ENCODE measurements around the gene PLAAT5. TPM values are rescaled to one million over a fixed set of nuclear protein-coding genes. Genes with fewer than 3 reads are reported as not detected.
A peak's percentile ranks its signal among the peaks of the same experiment; 100 is the strongest.

Gene PLAAT5
- total RNA-seq, 1 donor, result 0.18 TPM

DNA sequence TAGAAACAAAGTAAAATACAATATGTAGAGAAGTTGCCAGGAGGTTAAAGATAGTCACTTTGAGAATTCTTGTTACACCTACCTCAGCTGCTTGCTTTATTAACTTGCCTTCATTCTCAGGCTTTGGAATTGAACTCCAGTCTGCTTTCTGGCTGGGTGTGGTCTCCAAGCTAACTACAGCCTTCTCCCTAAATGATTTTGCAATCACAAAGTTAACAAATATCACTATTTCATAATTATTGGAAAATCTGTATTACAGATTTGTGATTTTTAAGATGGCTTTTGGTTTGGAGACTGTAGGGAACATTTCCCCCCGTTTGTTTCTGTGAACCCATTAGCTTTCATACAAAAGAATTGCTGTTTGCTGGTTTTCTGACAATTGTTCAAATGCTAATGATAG lies 2.2 kb downstream of the PLAAT5 start:
- no peak overlapping the region for H3K4me3 ChIP-seq (ENCODE audit: low read depth, low read length)
- TF ChIP-seq, protein P1, sequence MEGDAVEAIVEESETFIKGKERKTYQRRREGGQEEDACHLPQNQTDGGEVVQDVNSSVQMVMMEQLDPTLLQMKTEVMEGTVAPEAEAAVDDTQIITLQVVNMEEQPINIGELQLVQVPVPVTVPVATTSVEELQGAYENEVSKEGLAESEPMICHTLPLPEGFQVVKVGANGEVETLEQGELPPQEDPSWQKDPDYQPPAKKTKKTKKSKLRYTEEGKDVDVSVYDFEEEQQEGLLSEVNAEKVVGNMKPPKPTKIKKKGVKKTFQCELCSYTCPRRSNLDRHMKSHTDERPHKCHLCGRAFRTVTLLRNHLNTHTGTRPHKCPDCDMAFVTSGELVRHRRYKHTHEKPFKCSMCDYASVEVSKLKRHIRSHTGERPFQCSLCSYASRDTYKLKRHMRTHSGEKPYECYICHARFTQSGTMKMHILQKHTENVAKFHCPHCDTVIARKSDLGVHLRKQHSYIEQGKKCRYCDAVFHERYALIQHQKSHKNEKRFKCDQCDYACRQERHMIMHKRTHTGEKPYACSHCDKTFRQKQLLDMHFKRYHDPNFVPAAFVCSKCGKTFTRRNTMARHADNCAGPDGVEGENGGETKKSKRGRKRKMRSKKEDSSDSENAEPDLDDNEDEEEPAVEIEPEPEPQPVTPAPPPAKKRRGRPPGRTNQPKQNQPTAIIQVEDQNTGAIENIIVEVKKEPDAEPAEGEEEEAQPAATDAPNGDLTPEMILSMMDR (IDR thresholded peaks at IDR 0.05; ENCODE audit: insufficient read depth, low read length), result no peak
- peak; percentile 37 for DNase-seq (ENCODE audit: low read depth)

DNA sequence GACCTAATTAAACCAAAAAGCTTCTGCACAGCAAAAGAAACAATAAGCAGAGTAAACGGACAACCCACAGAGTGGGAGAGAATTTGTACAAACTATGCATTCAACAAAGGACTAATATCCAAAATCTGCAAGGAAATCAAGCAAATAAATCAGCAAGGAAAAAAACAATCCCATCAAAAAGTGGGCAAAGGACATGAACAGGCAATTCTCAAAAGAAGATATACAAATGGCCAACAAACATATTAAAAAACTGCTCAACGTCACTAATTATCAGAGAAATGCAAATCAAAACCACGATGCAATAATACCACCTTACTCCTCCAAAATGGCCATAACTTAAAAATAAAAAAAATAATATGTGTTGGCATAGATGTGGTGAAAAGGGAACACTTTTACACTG lies 5.2 kb downstream of the PLAAT5 start:
- TF ChIP-seq, protein P1 (IDR thresholded peaks at IDR 0.05; ENCODE audit: insufficient read depth, low read length), result no peak
- no peak for DNase-seq (ENCODE audit: low read depth)

DNA sequence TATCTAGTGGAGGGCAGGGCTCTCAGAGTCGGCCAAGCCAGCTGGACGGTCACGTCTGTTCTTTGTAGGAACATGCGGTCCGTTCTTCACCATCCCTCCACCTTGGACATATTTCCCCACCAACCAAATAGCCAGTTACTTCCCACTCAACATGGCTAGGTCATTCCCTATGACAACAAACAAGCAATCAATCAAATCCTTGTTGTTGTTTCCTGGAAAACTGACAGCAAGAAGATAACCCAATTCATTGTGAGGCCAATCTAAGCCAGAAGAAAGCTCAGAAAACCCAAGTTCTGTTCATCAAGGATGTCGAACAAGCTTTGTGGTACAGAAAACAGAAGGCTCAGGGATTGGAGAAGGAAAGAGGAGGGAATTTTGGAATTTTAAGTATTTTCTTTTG lies 10.9 kb downstream of the PLAAT5 start:
- TF ChIP-seq, protein P1 (IDR thresholded peaks at IDR 0.05; ENCODE audit: insufficient read depth, low read length), result no peak
- no peak overlapping the region for H3K4me3 ChIP-seq (ENCODE audit: low read depth, low read length)
- DNase-seq (ENCODE audit: low read depth), result no peak

More for the DNA sequence above, 5.2 kb downstream of the PLAAT5 start:
- H3K4me3 ChIP-seq (ENCODE audit: low read depth, low read length), result no peak overlapping the region

DNA sequence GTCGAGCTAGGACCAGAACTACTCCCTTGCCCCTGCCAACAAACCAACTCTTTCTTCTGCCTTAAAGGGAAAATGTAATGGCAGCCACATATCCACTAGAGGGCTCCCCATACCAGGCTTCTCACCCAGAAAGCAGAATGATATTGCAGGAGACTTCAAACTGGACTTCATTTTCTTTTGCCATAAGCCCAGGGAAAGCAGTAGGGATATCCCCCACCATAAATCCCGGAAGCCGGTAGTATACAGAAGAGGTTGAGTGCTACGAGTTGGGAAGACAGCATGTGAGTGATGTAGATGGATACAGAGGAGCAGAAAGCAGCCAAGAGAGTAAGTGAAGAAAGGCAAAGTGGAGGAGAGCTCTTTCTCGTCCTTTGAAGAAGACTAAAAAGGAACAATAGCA lies 12.1 kb downstream of the PLAAT5 start:
- TF ChIP-seq, protein P1 (IDR thresholded peaks at IDR 0.05; ENCODE audit: insufficient read depth, low read length), result peak; percentile 88
- DNase-seq (ENCODE audit: low read depth), result peak; percentile 89
- no peak overlapping the region for H3K4me3 ChIP-seq (ENCODE audit: low read depth, low read length)

DNA sequence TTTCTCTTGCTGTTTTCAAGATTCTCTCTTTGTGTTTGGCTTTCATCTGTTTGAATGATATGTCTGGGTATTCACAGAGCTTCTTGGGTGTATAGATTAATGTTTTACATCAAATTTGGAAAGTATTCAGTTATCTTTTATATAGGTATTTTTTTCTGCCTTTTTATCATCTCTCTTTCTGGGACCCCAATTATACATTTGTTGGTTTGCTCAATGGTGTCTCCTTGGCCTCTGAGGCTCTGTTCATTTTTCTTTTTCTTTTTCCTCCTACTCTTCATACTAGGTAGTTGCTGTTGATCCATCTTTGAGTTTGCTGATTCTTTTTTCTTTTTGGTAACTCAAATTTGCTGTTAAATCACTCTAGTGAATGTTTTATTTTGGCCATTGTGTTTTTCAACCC lies 14.3 kb downstream of the PLAAT5 start:
- TF ChIP-seq, protein P1 (IDR thresholded peaks at IDR 0.05; ENCODE audit: insufficient read depth, low read length), result no peak
- no peak overlapping the region for H3K4me3 ChIP-seq (ENCODE audit: low read depth, low read length)
- no peak for DNase-seq (ENCODE audit: low read depth)

DNA sequence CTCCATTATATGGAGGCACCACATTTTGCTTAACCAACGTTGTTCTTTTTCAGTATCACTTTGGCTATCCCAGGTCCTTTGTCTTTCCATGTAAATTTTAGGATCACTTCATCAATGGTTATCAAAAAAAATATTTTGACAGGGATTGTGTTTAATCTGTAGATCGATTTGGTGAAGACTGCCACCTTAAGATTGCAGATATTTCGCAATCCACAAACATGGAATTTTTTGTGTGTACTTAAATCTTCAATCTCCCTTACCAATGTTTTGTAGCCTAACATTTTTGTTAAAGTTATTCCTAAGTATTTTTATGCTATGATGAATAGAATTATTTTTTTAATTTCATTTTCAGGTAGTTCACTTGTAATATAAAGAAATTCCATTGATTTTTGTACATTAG lies 18.6 kb downstream of the PLAAT5 start:
- H3K4me3 ChIP-seq (ENCODE audit: low read depth, low read length), result no peak overlapping the region
- TF ChIP-seq, protein P1 (IDR thresholded peaks at IDR 0.05; ENCODE audit: insufficient read depth, low read length), result no peak
- DNase-seq (ENCODE audit: low read depth), result no peak

DNA sequence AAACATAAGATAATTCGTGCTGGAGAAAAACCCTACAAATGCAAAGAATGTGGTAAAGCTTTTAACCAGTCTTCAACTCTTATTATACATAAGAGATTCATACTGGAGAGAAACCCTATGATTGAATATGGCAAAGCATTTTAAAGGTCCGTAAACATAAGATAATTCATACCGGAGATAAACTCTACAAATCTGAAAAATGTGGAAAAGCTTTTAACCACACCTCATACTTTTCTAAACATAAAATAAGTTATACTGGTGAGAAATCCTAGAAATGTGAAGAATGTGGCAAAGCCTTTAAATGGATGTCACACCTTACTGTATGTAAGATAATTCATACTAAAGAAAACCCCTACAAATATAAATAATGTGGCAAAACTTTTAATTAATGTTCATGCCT lies 20.7 kb downstream of the PLAAT5 start:
- TF ChIP-seq, protein P1 (IDR thresholded peaks at IDR 0.05; ENCODE audit: insufficient read depth, low read length), result no peak
- H3K4me3 ChIP-seq (ENCODE audit: low read depth, low read length), result no peak overlapping the region
- no peak for DNase-seq (ENCODE audit: low read depth)

Data from fibroblast of the aortic adventitia (primary cell).